HG03108 (cell line): ENCODE data around the gene MORF4L1.
A peak's percentile ranks its signal among the peaks of the same experiment; 100 is the strongest.
"Not testable (repeated sequence)": the region's sequence is repeated elsewhere in the genome, so short reads cannot be mapped to it uniquely, and the experiment has no call there.

Source experiments
- ATAC-seq: cut with Tn5 transposase; IDR thresholded peaks from one replicate; pipeline ENCODE4 v1.9.1; 2021; ENCODE audit warnings: moderate library complexity; ENCODE audit not compliant: unreplicated experiment

The MORF4L1 gene

DNA sequence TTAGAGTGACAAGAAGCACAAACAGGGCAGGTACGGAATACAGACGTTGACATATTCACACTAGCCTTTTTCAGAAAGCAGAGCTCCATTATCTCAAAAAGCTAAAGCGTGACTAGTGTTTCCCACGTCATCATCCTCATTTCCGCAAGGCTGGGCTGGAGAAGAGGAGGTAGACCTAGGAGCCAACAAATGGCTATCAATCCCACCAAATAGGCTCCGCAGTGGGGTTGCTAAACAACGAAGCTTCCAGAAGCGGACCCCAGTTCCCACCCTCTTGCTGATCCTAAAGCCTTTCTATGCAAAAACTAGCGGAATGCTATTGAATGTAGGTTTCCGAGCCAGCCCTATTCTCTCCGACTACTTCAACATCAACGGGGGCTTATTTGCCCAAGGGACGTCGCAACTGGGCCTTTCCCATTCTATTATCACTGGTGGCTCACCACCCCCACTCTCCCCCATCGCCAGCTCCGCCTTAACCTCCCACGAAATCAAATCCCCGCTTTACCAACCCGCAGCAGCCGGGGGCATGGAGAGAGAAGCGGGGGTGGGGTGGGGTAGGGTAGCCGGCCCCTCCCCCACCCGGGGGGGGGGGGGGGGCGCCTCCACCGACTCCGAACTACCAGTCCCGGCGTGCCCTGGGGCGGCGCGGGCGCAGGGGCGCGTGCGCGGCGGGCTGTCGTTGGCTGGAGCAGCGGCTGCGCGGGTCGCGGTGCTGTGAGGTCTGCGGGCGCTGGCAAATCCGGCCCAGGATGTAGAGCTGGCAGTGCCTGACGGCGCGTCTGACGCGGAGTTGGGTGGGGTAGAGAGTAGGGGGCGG, at the start of gene MORF4L1:
TSS of gene MORF4L1 (plus strand) at position 736 of the 817 bp plus-strand sequence. CDS start 128 bp downstream, outside the sequence.
- ATAC-seq, result peak; percentile 81

DNA sequence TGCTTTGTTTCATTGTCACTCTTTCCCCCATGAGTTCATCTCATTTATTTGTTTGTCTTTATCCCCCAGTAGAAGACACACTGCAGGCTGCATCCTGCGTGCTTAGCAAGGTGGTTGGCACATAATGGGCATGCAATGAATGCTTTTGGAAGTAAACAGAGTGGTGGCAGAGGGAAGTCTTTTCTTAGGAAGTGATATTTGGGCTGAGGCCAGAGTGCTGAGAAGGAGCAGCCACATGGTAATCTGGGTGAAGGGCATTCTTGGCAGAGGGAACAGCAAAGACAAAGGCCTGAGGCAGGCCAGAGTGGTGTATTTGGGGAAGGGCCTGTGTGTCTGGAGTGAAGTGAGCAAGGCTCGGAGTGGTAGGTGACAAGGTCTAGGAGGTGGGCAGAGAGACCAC, 43.8 kb upstream of the MORF4L1 start:
- ATAC-seq, result no peak

DNA sequence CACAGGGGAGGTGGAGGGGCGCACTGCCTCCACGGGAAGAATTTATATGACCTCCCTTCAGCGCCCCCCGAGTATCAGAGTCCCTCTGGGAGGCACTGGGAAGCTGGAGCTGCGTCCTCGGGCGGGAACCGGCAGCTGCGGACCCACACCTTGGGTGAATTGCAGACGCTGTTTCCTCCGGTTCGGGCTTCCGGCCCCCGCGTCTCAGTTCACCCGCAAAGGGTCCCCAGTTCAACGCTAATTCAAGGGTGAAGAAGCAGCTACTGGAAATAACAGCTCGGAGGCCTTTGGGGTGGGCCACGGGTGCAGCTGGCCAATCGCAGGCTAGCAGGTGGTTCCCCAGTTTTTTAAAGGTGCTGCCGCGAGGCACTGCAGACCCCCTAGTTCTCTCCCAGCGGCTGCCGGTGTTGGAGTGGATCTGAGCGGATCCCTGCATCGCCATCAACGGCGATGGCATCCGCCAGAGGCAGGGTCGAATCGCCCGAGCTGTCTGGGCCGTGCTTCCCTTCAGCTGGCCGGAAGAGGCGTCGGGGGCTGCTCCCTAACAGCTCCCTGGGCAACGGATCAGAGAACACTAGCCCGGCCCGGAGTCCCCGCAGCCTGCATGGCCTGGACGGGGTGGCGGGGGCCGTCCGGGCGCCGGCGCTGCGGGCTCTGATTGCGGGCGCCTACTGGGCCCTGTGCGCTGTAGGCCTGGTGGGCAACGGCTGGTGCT, 42.0 kb upstream of the MORF4L1 start:
- no peak for ATAC-seq

DNA sequence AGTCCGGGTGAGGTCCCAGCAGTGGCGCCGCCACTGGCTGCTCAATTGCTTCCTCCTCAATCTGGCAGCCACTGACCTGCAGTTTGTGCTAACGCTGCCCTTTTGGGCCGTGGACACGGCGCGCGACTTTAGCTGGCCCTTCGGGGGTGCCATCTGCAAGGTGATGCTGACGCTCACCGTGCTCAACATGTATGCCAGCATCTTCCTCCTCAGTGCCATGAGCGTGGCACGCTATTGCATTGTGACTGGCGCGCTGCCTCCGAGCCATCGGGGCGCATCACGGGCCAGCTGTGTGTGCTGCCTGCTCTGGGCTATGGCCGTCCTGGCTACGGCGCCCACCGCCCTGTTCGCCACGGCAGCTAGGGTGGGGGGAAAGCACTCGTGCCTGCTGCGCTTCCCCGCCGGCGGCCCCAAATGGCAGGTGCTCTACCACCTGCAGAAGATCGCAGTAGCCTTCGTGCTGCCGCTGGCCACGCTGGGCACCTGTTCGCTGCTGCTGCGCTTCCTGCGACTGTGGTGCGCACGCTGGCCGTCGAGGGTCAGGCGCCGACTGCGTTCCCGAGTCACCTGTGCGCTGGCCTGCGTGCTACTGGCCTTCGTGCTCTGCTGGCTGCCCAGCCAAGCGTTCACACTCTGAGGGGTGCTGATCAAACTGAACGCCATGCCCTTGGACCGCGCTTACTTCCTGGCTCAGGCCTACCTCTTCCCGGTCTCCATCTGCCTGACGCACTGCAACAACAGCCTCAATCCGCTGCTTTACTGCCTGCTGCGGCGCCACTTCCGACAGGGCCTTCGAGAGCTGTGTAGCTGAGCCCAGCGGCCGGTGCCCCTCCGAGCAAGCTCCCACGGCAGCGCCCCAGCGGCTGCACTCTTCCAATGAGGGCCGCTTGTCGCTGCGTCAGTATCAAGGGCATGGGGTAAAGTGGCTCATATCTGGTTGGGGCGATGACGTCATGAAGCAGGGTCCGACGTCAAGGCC, 41.2 kb upstream of the MORF4L1 start:
- ATAC-seq, result no peak

DNA sequence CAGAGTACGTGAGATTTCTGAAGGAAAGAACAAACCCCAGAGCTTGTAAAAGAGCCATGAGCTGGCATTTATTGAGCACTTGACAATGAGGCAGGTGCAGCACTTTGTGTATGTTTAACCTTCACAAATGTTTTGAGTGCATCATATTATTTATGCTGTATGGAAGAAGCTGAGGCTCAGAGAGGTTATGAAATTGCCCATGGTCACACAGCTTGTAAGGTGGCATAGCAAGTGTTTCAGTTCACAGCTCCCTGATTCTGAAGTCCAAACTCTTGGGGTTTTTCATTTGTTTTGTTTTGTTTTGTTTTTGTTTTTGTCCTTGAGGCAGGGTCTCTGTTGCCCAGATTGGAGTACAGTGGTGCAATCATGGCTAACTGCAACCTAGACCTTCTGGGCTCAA, 36.4 kb upstream of the MORF4L1 start:
- ATAC-seq, result no peak

DNA sequence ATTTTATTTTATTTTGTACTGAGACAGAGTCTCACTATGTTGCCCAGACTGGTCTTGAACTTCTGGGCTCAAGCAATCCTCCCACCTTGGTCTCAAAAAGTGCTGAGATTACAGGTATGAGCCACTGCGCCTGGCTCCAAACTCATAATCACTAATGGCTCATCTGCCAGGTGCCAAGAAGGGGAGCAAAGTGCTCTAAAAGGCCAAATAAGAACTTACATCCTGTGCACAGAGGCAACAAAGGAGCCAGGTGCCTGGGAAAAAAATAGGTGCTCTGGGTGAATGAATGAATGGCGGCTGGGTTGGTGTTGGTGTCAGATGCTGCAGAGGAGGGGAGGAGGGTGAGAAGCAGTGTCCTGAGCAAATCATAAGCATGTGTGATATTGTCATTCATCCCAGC, 35.6 kb upstream of the MORF4L1 start:
- no peak for ATAC-seq

DNA sequence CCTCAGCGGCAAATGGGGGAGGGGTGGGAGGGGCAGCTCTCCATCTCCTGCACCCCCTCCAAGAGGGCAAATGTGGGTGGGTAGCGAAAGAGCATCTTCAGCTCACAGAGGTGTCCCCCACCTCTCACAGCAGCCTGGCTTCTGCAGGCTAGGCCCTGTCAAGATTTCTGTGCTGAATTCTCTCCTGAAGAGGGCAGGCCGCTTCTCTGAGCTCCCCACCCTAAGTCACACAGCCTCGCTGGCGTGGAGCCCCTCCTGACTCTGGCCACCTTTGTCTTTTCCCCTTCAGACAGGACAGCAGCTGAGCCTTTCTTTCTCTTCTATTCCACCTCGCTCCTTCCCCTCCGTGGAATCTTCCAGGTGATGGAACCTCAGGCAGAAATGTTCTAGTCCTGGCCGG, 35.1 kb upstream of the MORF4L1 start:
- ATAC-seq, result no peak

DNA sequence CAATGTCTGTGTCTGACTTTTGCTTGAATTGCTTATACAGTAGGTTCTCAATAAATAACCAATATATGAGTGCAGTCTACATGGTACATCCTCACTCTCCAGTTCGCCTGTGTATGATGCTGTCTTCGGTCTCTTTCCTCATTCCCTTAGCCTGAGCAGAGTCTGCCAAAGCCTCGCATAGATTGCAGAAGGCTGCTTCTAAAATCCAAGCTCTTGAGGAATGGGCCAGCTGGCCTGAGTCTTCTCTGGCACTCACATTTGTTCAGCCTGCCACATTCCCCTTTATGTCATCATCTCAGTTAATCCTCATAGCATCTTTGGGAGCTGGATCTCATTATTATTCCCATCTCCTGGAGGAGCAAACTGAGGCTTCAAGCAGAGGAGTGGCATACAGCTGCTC, 34.2 kb upstream of the MORF4L1 start:
- ATAC-seq, result no peak

GRCh38 chr15:78839151-78839550, 33.5 kb upstream of the MORF4L1 start:
- not testable (repeated sequence) for ATAC-seq

- ATAC-seq, result no peak
Observed at GRCh38 chr15:78840661-78841375, 31.9 kb upstream of the MORF4L1 start.

DNA sequence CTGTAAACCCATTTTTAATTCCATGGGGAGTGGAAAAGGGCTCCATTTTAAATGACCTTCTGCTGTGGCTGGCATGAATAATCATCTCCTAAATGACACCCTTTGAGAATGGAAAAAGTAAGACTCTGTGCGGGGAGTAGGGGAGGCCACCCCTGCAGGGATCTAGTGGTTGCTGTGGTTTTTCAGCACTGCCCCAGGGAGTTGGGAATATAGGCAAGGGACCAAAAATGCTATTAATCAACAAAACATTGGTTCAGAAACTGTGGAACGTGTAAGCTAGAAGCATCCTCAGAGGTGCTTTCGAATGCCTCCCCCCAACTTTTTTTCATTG, 31.3 kb upstream of the MORF4L1 start:
- ATAC-seq, result no peak

GRCh38 chr15:78841891-78842290, 30.8 kb upstream of the MORF4L1 start:
- no peak for ATAC-seq

DNA sequence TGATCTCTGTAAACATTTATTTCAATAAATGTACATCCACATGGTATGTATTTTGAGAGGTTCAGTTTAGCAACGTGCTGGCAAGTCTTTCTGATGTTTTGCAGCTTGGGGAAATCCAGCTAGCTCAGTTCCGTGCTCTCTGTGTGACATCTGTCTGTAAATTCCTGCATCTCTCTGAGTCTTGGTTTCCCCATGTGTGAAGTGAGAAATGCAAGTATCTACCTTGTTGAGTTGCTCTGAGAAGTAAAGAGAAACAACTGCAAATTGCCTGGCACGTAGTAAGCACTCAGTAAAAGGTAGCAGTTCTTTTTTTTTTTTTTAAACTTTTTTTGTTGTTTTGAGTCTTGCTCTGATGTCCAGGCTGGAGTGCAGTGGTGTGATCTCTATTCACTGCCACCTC, 30.2 kb upstream of the MORF4L1 start:
- no peak for ATAC-seq

- not testable (repeated sequence) for ATAC-seq
Observed at GRCh38 chr15:78846906-78847305, 25.8 kb upstream of the MORF4L1 start.

GRCh38 chr15:78847387-78847906, 25.2 kb upstream of the MORF4L1 start:
- not testable (repeated sequence) for ATAC-seq

- no peak for ATAC-seq
Observed at GRCh38 chr15:78850352-78850751, 22.3 kb upstream of the MORF4L1 start.

DNA sequence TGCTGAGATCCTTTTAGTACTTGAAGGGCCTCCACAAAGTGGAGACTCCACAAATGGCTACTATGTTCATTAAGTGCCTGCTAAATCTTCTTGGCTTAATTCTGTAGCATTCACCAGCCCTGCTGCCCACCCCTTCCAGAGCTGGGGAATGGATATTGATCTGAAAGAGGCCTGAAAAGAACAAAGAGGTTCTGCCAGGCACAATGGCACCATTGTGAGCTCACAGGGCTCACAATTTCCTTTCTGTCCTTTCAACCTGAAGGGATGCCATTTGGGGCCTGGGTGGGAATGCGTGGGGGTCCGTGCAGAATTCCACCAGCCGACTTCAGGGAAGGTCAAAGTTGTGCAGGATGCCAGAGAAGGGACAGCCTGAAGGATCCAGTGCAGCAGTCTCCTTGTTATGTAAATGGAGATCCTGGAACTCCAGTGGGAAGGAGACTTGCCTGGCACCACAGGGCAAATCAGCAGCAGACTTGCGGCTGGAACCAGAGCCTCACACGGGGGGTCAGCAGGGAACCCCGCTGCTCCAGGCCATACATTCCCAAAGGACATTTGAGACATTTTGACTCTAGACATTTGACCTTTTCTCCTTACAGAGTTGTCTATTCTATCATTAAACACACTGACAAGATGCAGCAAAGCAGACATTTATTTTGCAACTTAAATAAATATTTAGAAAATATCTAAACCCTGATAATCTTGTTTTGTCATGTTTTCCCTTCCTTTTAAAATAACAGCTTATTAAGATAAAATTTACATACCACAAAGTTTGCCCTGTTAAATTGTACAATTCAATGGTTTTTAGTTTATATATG, 21.5 kb upstream of the MORF4L1 start:
- ATAC-seq, result no peak

DNA sequence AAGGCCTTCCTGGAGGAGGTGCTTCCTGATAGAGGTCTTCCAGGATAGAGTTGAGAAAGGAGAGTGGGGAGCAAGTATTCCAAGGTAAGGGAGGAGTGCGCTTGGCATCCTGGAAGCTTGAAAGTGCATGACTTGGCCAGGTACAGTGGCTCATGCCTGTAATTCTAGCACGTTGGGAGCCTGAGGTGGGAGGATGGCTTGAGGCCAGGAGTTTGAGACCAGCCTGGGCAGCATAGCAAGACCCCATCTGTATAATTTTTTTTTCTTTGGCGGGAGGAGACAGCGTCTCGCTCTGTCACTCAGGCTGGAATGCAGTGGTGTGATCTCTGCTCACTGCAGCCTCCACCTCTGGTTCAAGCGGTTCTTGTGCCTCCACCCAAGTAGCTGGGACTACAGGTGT, 19.2 kb upstream of the MORF4L1 start:
- ATAC-seq, result no peak

- ATAC-seq, result no peak
Observed at GRCh38 chr15:78854833-78855372, 17.8 kb upstream of the MORF4L1 start.
